A549 (cell line): Measurements from ENCODE around the gene A4GNT.

Source experiments
- CHD4 ChIP-seq: fragments of 200-600 bp; sonication (generic); IDR thresholded peaks from 2 replicates; pipeline ENCODE4 v1.6.1; 2016; ENCODE audit warnings: antibody characterized with exemption, mild to moderate bottlenecking, borderline replicate concordance
- ESRRA ChIP-seq: fragments of 150-350 bp; IDR thresholded peaks from 2 replicates; pipeline ENCODE4 v1.6.1; 2014; ENCODE audit warnings: mild to moderate bottlenecking, low read length, borderline replicate concordance
- FOSL2 ChIP-seq, 2 experiments: fragments of 450-650 bp in 1 of 2; fragments of >200 bp in 1 of 2; sonication (Bioruptor Twin) in 1 of 2; formaldehyde crosslinking; IDR thresholded peaks; 2 replicates each; pipeline versions ENCODE4 v1.5.0 to v1.6.1; 2016 to 2020; ENCODE audit warnings: mild to moderate bottlenecking in 1 of 2, moderate library complexity in 1 of 2
- GATA3 ChIP-seq: IDR thresholded peaks from 2 replicates; pipeline ENCODE4 v1.6.1; 2012; ENCODE audit warnings: borderline replicate concordance
- POLR2A ChIP-seq: IDR thresholded peaks from 2 replicates; pipeline ENCODE4 v1.6.1; 2012; ENCODE audit warnings: mild to moderate bottlenecking, low read length
- RFX5 ChIP-seq: fragments of 450-650 bp; IDR thresholded peaks from 2 replicates; pipeline ENCODE4 v1.7.1; 2014; ENCODE audit warnings: antibody characterized with exemption, mild to moderate bottlenecking, moderate library complexity
- RNF2 ChIP-seq: fragments of 200-600 bp; sonication (generic); IDR thresholded peaks from 2 replicates; pipeline ENCODE4 v1.6.1; 2016; ENCODE audit warnings: low read depth, mild to moderate bottlenecking, antibody characterized with exemption, moderate library complexity, borderline replicate concordance
- TF ChIP-seq, protein P1 (sequence below): fragments of >200 bp; sonication (Bioruptor Twin); formaldehyde crosslinking; IDR thresholded peaks from 3 replicates; pipeline ENCODE4 v1.5.1; 2016
- TF ChIP-seq, protein P2 (sequence below): IDR thresholded peaks from 2 replicates; pipeline ENCODE4 v1.6.1; 2012

DNA sequence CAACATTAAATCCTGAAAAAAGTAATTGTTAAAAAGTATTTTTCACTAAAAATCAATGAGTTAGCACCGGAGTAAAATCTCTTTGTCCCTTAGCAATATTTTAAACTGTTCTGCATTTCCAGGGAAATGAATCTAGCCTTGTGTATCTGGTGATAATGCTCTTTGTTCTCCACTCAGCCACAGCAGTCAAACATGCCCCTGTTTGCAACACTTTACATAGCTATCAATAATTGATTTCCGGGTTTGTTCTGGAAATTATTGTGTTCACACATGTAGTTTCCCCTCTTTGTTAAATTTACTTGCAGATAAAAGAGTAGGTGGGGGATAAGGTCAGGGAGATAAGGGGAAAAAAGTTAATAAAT, 3.6 kb upstream of the A4GNT start:
- TF ChIP-seq, protein P1, sequence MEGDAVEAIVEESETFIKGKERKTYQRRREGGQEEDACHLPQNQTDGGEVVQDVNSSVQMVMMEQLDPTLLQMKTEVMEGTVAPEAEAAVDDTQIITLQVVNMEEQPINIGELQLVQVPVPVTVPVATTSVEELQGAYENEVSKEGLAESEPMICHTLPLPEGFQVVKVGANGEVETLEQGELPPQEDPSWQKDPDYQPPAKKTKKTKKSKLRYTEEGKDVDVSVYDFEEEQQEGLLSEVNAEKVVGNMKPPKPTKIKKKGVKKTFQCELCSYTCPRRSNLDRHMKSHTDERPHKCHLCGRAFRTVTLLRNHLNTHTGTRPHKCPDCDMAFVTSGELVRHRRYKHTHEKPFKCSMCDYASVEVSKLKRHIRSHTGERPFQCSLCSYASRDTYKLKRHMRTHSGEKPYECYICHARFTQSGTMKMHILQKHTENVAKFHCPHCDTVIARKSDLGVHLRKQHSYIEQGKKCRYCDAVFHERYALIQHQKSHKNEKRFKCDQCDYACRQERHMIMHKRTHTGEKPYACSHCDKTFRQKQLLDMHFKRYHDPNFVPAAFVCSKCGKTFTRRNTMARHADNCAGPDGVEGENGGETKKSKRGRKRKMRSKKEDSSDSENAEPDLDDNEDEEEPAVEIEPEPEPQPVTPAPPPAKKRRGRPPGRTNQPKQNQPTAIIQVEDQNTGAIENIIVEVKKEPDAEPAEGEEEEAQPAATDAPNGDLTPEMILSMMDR: no peak
- TF ChIP-seq CHD4 (no peak), RFX5 (no peak), POLR2A (no peak), GATA3 (no peak), FOSL2 (IDR thresholded peaks at IDR 0.05) (no peak), FOSL2 (CRISPR knock-in tag; IDR thresholded peaks at IDR 0.05) (no peak), ESRRA (no peak), RNF2 (no peak)
- TF ChIP-seq, protein P2, sequence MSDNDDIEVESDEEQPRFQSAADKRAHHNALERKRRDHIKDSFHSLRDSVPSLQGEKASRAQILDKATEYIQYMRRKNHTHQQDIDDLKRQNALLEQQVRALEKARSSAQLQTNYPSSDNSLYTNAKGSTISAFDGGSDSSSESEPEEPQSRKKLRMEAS: no peak
